Activated T-cell treated with anti-CD3 and anti-CD28 coated beads for 1 hour (primary cell): Measurements from ENCODE around the gene CCR7.
"Not testable (repeated sequence)": the region's sequence is repeated elsewhere in the genome, so short reads cannot be mapped to it uniquely, and the experiment has no call there.

Experiments
- DNase-seq: peaks from one replicate; pipeline ENCODE4 v3.0.0-alpha.2; 2020; ENCODE audit warnings: low read depth

CCR7 gene

GRCh38 chr17:40597556-40598300 lies 32.5 kb upstream of the CCR7 start:
- DNase-seq = no peak

- no peak for DNase-seq
Observed at GRCh38 chr17:40597156-40597555, 31.9 kb upstream of the CCR7 start.

- no peak for DNase-seq
Observed at GRCh38 chr17:40596261-40596919, 31.1 kb upstream of the CCR7 start.

GRCh38 chr17:40590742-40591141 lies 25.5 kb upstream of the CCR7 start:
- no peak for DNase-seq

- no peak for DNase-seq
Observed at GRCh38 chr17:40588552-40588951, 23.3 kb upstream of the CCR7 start.

GRCh38 chr17:40586264-40586663 lies 21.0 kb upstream of the CCR7 start:
- DNase-seq = not testable (repeated sequence)

- DNase-seq = not testable (repeated sequence)
Observed at GRCh38 chr17:40584950-40585349, 19.7 kb upstream of the CCR7 start.

GRCh38 chr17:40582328-40582901 lies 17.1 kb upstream of the CCR7 start:
- DNase-seq = peak; percentile 57

- DNase-seq = no peak
Observed at GRCh38 chr17:40580140-40580539, 14.9 kb upstream of the CCR7 start.

GRCh38 chr17:40579471-40579870 lies 14.2 kb upstream of the CCR7 start:
- DNase-seq = no peak

GRCh38 chr17:40577611-40578065 lies 12.4 kb upstream of the CCR7 start:
- DNase-seq = no peak

GRCh38 chr17:40576113-40576740 lies 11.0 kb upstream of the CCR7 start:
- no peak for DNase-seq

GRCh38 chr17:40574292-40574691 lies 9.0 kb upstream of the CCR7 start:
- DNase-seq = no peak

GRCh38 chr17:40572245-40572993 lies 7.1 kb upstream of the CCR7 start:
- not testable (repeated sequence) for DNase-seq

- DNase-seq = no peak
Observed at GRCh38 chr17:40568074-40568836, 3.0 kb upstream of the CCR7 start.

- no peak for DNase-seq
Observed at GRCh38 chr17:40567377-40567776, 2.1 kb upstream of the CCR7 start.

GRCh38 chr17:40565769-40566409 lies 617 bp upstream of the CCR7 start:
- no peak for DNase-seq

- no peak for DNase-seq
Observed at GRCh38 chr17:40564195-40564882, 933 bp downstream of the CCR7 start.

GRCh38 chr17:40563220-40564052 lies 1.8 kb downstream of the CCR7 start:
- no peak for DNase-seq
